MCF 10A (cell line): ENCODE data around the gene RACGAP1. TPM values are rescaled to one million over a fixed set of nuclear protein-coding genes. Genes with fewer than 3 reads are reported as not detected.

Experiments used
- BruUV-seq: library from RNA; stranded (reverse); fragments of 400-500 nt; replicated peaks from 2 replicates; lab custom pipeline; 2021; lab: Mats Ljungman, UMichigan
- CTCF ChIA-PET: fragments of 300-600 bp; sonication (Branson Sonifier 250); formaldehyde crosslinking; extraction: SDS; loops from one replicate; lab custom pipeline; 2021; ENCODE audit warnings: antibody characterized with exemption, inconsistent platforms; lab: Yijun Ruan, JAX
- POLR2A ChIA-PET: fragments of 300-600, 350-650 bp; sonication (Branson Sonifier 250); formaldehyde crosslinking; extraction: SDS; loops from one replicate; lab custom pipeline; 2020; ENCODE audit warnings: antibody characterized with exemption, inconsistent platforms; lab: Yijun Ruan, JAX
- DNase-seq: peaks from one replicate; pipeline ENCODE4 v3.0.0-alpha.2; 2018; ENCODE audit not compliant: unreplicated experiment
- H3K27ac Mint-ChIP-seq: one replicate; pipeline ENCODE4 v1.8.0; 2022; ENCODE audit warnings: mild to moderate bottlenecking, low read depth, mixed read lengths; ENCODE audit not compliant: unreplicated experiment
- H3K27me3 Mint-ChIP-seq: one replicate; pipeline ENCODE4 v1.8.0; 2022; ENCODE audit warnings: mixed read lengths; ENCODE audit not compliant: insufficient read depth, unreplicated experiment
- H3K36me3 Mint-ChIP-seq: one replicate; pipeline ENCODE4 v1.8.0; 2022; ENCODE audit warnings: mild to moderate bottlenecking, moderate library complexity, mixed read lengths; ENCODE audit not compliant: insufficient read depth, unreplicated experiment
- H3K4me1 Mint-ChIP-seq: one replicate; pipeline ENCODE4 v1.8.0; 2022; ENCODE audit warnings: mixed read lengths; ENCODE audit not compliant: insufficient read depth, unreplicated experiment
- H3K4me3 Mint-ChIP-seq: one replicate; pipeline ENCODE4 v1.8.0; 2022; ENCODE audit warnings: mild to moderate bottlenecking, moderate library complexity, mixed read lengths; ENCODE audit not compliant: unreplicated experiment
- H3K9me3 Mint-ChIP-seq: one replicate; pipeline ENCODE4 v1.8.0; 2022; ENCODE audit warnings: mixed read lengths; ENCODE audit not compliant: unreplicated experiment
- CTCF ChIP-seq: fragments of 200-600 bp; IDR thresholded peaks from one replicate; pipeline ENCODE4 v1.8.0; 2022; ENCODE audit warnings: antibody characterized with exemption, mild to moderate bottlenecking; ENCODE audit not compliant: unreplicated experiment
- intact Hi-C: fragments of 100-400 bp; cut with micrococcal nuclease; formaldehyde crosslinking; loops from 2 replicates; pipeline ENCODE4 v1.14.1; 2022
- total RNA-seq: library from RNA; stranded (reverse); gene quantifications from 2 replicates; pipeline ENCODE4 v1.2.3, GENCODE V29; 2022

Gene RACGAP1
- total RNA-seq, 1 experiment from 2014 or later: 67.9 TPM

- Mint-ChIP-seq H3K4me1 (peaks cover 28% of the 10 kb centered on the region), H3K4me3 (peak overlapping the region; percentile 15), H3K36me3 (peaks cover 8% of the 10 kb centered on the region), H3K27ac (peak overlapping the region; percentile 5), H3K9me3 (no peaks in the 10 kb centered on the region), H3K27me3 (no peaks in the 10 kb centered on the region)
- DNase-seq: no peak
- intact Hi-C loops: loop anchor here (10.0 kb wide), 1 partner anchor 214 kb away; no protein-coding TSS in a partner anchor
- ChIA-PET CTCF (interaction anchor here (0.9 to 1.9 kb wide), 5 partner anchors 17 to 109 kb away, joined by 4 to 7 read pairs (median 5); no protein-coding TSS in a partner anchor), POLR2A (interaction anchor here (0.6 to 1.0 kb wide), 3 partner anchors 87 to 224 kb away, joined by 3 to 4 read pairs (median 3); partner anchors contain the start of gene COX14)
- BruUV-seq: no TSS peak
- TF ChIP-seq CTCF: no peak
These were observed 64.7 kb downstream of the RACGAP1 start for GRCh38 chr12:49960474-49961110.

DNA sequence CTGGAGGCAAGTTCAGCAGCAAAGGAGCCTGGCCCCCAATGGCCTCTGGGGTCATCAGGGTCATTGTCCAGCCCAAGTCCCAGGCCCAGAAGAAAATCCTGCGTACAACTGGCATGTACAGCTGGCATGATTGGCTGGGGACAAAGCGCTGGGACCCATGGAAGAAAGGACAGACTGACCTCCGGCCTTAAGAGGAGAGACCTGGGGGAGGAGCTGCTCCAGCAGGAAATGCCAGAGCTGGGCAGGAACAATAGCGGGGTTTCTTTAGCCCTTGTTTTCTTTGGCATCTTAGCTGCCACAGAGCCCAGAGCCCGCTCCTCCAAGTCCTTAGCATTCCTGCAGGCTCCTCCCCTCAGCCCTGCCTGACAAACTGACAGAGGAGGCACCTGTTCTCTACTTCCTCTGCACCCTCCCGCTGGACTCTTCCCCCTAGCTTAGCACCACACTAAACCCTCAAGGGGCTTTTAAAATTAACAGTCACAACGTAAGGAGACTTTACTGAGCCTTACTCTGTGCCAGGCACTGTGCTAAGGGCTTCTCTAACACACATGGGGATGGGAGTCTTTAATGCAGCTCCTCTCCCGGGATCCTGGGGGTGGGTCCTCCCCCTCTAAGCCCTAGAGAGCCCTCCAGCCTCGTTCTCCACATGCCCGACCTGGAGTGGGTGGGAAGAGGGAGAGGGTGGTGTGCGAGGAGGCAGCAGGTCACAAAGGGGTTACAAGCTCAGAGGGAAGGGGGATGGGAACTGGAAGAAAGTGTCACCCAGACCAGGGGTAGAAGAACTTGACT is 65.4 kb downstream of the RACGAP1 start:
- ChIA-PET POLR2A (interaction anchor here (0.6 to 1.4 kb wide), 3 partner anchors 65 to 152 kb away, joined by 3 to 4 read pairs (median 4); partner anchors contain the start of genes COX14 and RACGAP1), CTCF (interaction anchor here (0.7 to 2.7 kb wide), 9 partner anchors 9 to 512 kb away, joined by 4 to 16 read pairs (median 4); no protein-coding TSS in a partner anchor)
- peak; percentile 86 for DNase-seq
- H3K27ac Mint-ChIP-seq: peak overlapping the region; percentile 5
- no peaks in the 10 kb centered on the region for H3K27me3 Mint-ChIP-seq
- BruUV-seq: no TSS peak
- no peak overlapping the region for H3K4me3 Mint-ChIP-seq
- intact Hi-C loops: loop anchor here (10.0 kb wide), 1 partner anchor 215 kb away; no protein-coding TSS in a partner anchor
- TF ChIP-seq CTCF: no peak
- peaks cover 28% of the 10 kb centered on the region for H3K4me1 Mint-ChIP-seq
- no peaks in the 10 kb centered on the region for H3K9me3 Mint-ChIP-seq
- peaks cover 8% of the 10 kb centered on the region for H3K36me3 Mint-ChIP-seq

DNA sequence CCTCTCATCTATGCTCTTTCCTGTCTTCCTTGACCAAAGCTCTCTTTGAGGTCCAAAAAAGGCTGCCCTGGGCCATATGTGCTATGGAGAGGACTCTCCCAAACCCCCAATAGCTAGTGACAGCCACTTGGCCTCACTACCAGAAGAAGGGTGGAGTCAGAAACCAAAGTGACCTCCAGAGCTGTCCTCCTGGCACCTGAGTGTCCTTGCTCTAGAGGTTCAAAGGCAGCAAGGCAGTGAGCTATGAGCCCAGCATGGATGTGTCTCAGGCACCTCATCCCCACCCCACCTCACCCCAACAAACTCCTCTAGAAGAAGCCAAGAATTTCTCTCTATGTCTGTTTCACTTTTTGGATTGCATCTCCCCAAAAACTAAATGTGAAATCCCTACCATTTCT is 67.7 kb downstream of the RACGAP1 start:
- intact Hi-C loops: no loop called here
- H3K27me3 Mint-ChIP-seq: no peaks in the 10 kb centered on the region
- CTCF ChIA-PET: interaction anchor here (0.5 to 2.7 kb wide), 5 partner anchors 10 to 102 kb away, joined by 3 to 16 read pairs (median 3); no protein-coding TSS in a partner anchor
- BruUV-seq: no TSS peak
- TF ChIP-seq CTCF: no peak
- H3K4me1 Mint-ChIP-seq: peaks cover 29% of the 10 kb centered on the region
- POLR2A ChIA-PET: no interaction called here
- H3K27ac Mint-ChIP-seq: no peak overlapping the region
- DNase-seq: no peak
- no peaks in the 10 kb centered on the region for H3K9me3 Mint-ChIP-seq
- peaks cover 8% of the 10 kb centered on the region for H3K36me3 Mint-ChIP-seq
- no peak overlapping the region for H3K4me3 Mint-ChIP-seq
